ENCODE results near the gene SMURF1. TPM values are rescaled to one million over a fixed set of nuclear protein-coding genes. Genes with fewer than 3 reads are reported as not detected.

Gene SMURF1
- polyA plus RNA-seq, 1 donor from 2014 or later, result 22.9 TPM

DNA sequence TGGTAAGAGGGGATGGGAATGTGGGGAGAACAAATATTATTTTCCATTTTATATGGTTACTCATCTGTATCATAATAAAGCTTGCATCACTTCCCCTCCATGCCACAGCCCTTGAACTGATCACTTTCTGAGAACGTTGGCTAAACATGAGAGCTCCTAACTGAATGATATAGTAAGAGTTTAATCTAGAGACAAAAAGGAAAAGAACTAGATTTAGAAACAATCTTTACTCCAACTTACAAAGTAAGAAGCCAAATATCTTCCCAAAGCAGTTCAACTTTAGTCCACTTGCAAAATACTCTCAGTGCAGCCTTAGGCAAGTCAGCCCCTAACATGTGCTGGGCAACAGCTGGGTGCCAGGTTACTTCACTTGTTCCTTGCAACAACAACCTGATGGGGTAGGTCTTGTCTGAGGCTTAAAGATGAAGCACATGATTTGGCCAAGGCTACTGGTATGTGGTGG lies 20.3 kb downstream of the SMURF1 start:
- H3K27me3 ChIP-seq (ENCODE audit: insufficient read depth, low read depth, low read length), result no peaks in the 10 kb centered on the region
- no peak overlapping the region for H3K4me2 ChIP-seq (ENCODE audit: low read length)
- H3K9me2 ChIP-seq (ENCODE audit: insufficient read depth, low read length), result no peaks in the 10 kb centered on the region
- no peaks in the 10 kb centered on the region for H3K9me3 ChIP-seq (ENCODE audit: low read length)
- H3K9ac ChIP-seq (ENCODE audit: low read length), result no peak overlapping the region
- no peaks in the 10 kb centered on the region for H3K36me3 ChIP-seq (ENCODE audit: insufficient read depth, low read length)
- H3K27ac ChIP-seq (ENCODE audit: low read length), result no peak overlapping the region
- TF ChIP-seq SMC3 (conservative IDR thresholded peaks at IDR 0.05; ENCODE audit: poor library complexity), result no peak
- peaks cover 33% of the 10 kb centered on the region for H3K79me2 ChIP-seq (replicated peaks; ENCODE audit: insufficient read depth, low read length)
- no peak overlapping the region for H3K4me3 ChIP-seq (ENCODE audit: low read length)
- no peaks in the 10 kb centered on the region for H4K20me1 ChIP-seq (ENCODE audit: insufficient read depth)
- no peaks in the 10 kb centered on the region for H3F3A ChIP-seq (ENCODE audit: insufficient read depth, low read length, poor library complexity, severe bottlenecking)
- H2AFZ ChIP-seq (ENCODE audit: low read depth, low read length), result no peak overlapping the region

DNA sequence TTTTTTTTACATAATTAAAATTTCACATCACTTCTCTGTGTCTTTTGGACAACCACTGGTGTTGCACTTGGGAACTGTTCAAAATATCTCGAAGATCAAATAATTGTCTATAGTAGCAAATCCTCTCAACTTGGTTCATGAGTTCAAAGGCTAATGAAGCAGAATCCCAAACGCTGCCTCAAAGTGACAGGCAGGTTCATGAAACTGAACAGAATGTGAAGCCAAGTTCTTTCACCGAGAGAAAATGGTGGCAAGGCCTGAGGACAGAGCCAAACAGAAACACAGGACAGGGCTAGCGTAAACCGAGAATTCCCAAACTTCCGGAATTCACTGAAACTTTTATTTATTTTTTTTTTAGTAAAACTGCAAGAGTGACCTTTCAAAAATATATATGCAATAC lies 21.1 kb downstream of the SMURF1 start:
- peaks cover 29% of the 10 kb centered on the region for H3K79me2 ChIP-seq (replicated peaks; ENCODE audit: insufficient read depth, low read length)
- H3K27me3 ChIP-seq (ENCODE audit: insufficient read depth, low read depth, low read length), result no peaks in the 10 kb centered on the region
- no peaks in the 10 kb centered on the region for H3K36me3 ChIP-seq (ENCODE audit: insufficient read depth, low read length)
- H3K4me3 ChIP-seq (ENCODE audit: low read length), result no peak overlapping the region
- H3K27ac ChIP-seq (ENCODE audit: low read length), result no peak overlapping the region
- no peaks in the 10 kb centered on the region for H3K9me3 ChIP-seq (ENCODE audit: low read length)
- no peaks in the 10 kb centered on the region for H3F3A ChIP-seq (ENCODE audit: insufficient read depth, low read length, poor library complexity, severe bottlenecking)
- TF ChIP-seq CTCF (IDR thresholded peaks at IDR 0.05; ENCODE audit: poor library complexity, severe bottlenecking) (no peak), REST (IDR thresholded peaks at IDR 0.05; ENCODE audit: borderline replicate concordance) (no peak), EP300 (conservative IDR thresholded peaks at IDR 0.05; ENCODE audit: poor library complexity, severe bottlenecking) (no peak), SMC3 (conservative IDR thresholded peaks at IDR 0.05; ENCODE audit: poor library complexity) (no peak)
- H3K9ac ChIP-seq (ENCODE audit: low read length), result no peak overlapping the region
- H3K4me2 ChIP-seq (ENCODE audit: low read length), result no peak overlapping the region
- no peaks in the 10 kb centered on the region for H4K20me1 ChIP-seq (ENCODE audit: insufficient read depth)
- H3K9me2 ChIP-seq (ENCODE audit: insufficient read depth, low read length), result no peaks in the 10 kb centered on the region
- no peak overlapping the region for H2AFZ ChIP-seq (ENCODE audit: low read depth, low read length)

- Histone ChIP-seq H3K9ac (ENCODE audit: low read length) (no peak overlapping the region), H4K20me1 (ENCODE audit: insufficient read depth) (no peaks in the 10 kb centered on the region), H3K4me3 (ENCODE audit: low read length) (no peak overlapping the region), H3F3A (ENCODE audit: insufficient read depth, low read length, poor library complexity, severe bottlenecking) (no peaks in the 10 kb centered on the region), H3K27me3 (ENCODE audit: insufficient read depth, low read depth, low read length) (no peaks in the 10 kb centered on the region), H3K9me3 (ENCODE audit: low read length) (peaks cover 5% of the 10 kb centered on the region), H3K4me2 (ENCODE audit: low read length) (no peak overlapping the region), H3K9me2 (ENCODE audit: insufficient read depth, low read length) (no peaks in the 10 kb centered on the region), H2AFZ (ENCODE audit: low read depth, low read length) (no peak overlapping the region), H3K79me2 (replicated peaks; ENCODE audit: insufficient read depth, low read length) (peaks cover 31% of the 10 kb centered on the region), H3K36me3 (ENCODE audit: insufficient read depth, low read length) (no peaks in the 10 kb centered on the region), H3K27ac (ENCODE audit: low read length) (no peak overlapping the region)
- TF ChIP-seq RAD21 (conservative IDR thresholded peaks at IDR 0.05), result no peak
- TF ChIP-seq POLR2AphosphoS5 (IDR thresholded peaks at IDR 0.05), result no peak
- TF ChIP-seq EP300 (conservative IDR thresholded peaks at IDR 0.05; ENCODE audit: poor library complexity, severe bottlenecking), result no peak
- no peak for TF ChIP-seq TAF1 (IDR thresholded peaks at IDR 0.05; ENCODE audit: low read depth)
- TF ChIP-seq SMC3 (conservative IDR thresholded peaks at IDR 0.05; ENCODE audit: poor library complexity), result no peak
- TF ChIP-seq REST (IDR thresholded peaks at IDR 0.05; ENCODE audit: borderline replicate concordance), result no peak
- no peak for TF ChIP-seq CTCF (IDR thresholded peaks at IDR 0.05; ENCODE audit: poor library complexity, severe bottlenecking)
- TF ChIP-seq EZH2 (IDR thresholded peaks at IDR 0.05; ENCODE audit: borderline replicate concordance, insufficient read depth, low read length, poor library complexity, severe bottlenecking), result no peak
- TF ChIP-seq MXI1 (conservative IDR thresholded peaks at IDR 0.05; ENCODE audit: poor library complexity, severe bottlenecking), result no peak
Observed at GRCh38 chr7:99121496-99122021, 22.3 kb downstream of the SMURF1 start.
